ENCODE measurements around the gene NRG3. TPM values are rescaled to one million over a fixed set of nuclear protein-coding genes. Genes with fewer than 3 reads are reported as not detected.

Gene NRG3
- total and polyA plus RNA-seq, 2 donors (not counting 1 experiment from before 2014, with no cell fraction given): 0.06 TPM; not detected in 1

DNA sequence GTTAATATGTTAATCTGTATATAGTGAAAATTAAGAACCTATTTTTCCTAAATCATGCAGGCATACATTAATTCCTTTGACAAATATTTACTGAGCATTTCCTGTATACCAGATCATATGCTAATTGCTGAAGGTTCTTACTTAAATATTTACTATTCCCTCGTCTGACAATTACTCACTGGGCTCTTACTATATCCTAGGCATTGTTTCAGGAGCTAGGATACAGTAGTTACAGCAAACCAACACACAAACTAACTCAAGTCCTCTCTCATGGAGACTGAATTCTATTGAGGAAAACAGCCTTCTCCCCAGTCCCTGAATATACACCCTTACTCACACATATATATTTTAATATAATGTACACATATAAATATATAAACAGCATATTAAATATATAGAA is 786.0 kb downstream of the NRG3 start:
- no peaks in the 10 kb centered on the region for H3K27me3 Mint-ChIP-seq
- no peak overlapping the region for H3K4me3 Mint-ChIP-seq
- Histone ChIP-seq H3K9ac (ENCODE audit: low read length) (no peak overlapping the region), H2AFZ (ENCODE audit: insufficient read depth, low read depth, low read length, poor library complexity, severe bottlenecking) (no peak overlapping the region), H3K4me2 (replicated peaks; ENCODE audit: low read depth, low read length, poor library complexity, severe bottlenecking) (no peak overlapping the region), H3K36me3 (replicated peaks in 1 of 2; ENCODE audit: control extremely low read depth in 1 of 2, control insufficient read depth in 1 of 2, extremely low read depth in 1 of 2, insufficient read depth in 2 of 2, low read length in 1 of 2) (no peaks in the 10 kb centered on the region), H3K79me2 (ENCODE audit: control insufficient read depth, insufficient read depth, low read length) (no peaks in the 10 kb centered on the region), H3K4me3 (ENCODE audit: control extremely low read depth in 1 of 5, extremely low read depth in 1 of 5, insufficient read depth in 1 of 5, low read depth in 2 of 5, low read length in 4 of 5) (no peak overlapping the region), H4K20me1 (ENCODE audit: control insufficient read depth, insufficient read depth, low read length, poor library complexity, severe bottlenecking) (no peaks in the 10 kb centered on the region), H3K27ac (ENCODE audit: low read length in 2 of 2) (no peak overlapping the region), H3K9me3 (ENCODE audit: control extremely low read depth in 1 of 3, control insufficient read depth in 2 of 3, insufficient read depth in 1 of 3, low read length in 2 of 3) (peaks cover 0 to 2% (median 0%) of the 10 kb centered on the region in 3 donors), H3K27me3 (replicated peaks in 1 of 4; ENCODE audit: control extremely low read depth in 1 of 4, control insufficient read depth in 3 of 4, insufficient read depth in 4 of 4, low read length in 3 of 4) (no peaks in the 10 kb centered on the region), H3K4me1 (ENCODE audit: control insufficient read depth in 2 of 2, insufficient read depth in 2 of 2, low read length in 2 of 2) (no peaks in the 10 kb centered on the region)
- TF ChIP-seq EZH2 (IDR thresholded peaks at IDR 0.05; ENCODE audit: borderline replicate concordance, insufficient read depth, low read depth, low read length, poor library complexity, severe bottlenecking) (no peak), CTCF (IDR thresholded peaks at IDR 0.05) (no peak)
- POLR2A ChIA-PET: no interaction called here
- CTCF ChIA-PET: no interaction called here
- ATAC-seq (ENCODE audit: low read depth): no peak
- no peaks in the 10 kb centered on the region for H3K9me3 Mint-ChIP-seq (ENCODE audit: insufficient read depth)
- no peak for DNase-seq
- no peak overlapping the region for H3K27ac Mint-ChIP-seq
- intact Hi-C loops (cut with micrococcal nuclease): no loop called here
- H3K4me1 Mint-ChIP-seq: no peaks in the 10 kb centered on the region
- WGBS (ENCODE audit: insufficient coverage): no CpG with 5 or more reads among the region's 1 CpG

DNA sequence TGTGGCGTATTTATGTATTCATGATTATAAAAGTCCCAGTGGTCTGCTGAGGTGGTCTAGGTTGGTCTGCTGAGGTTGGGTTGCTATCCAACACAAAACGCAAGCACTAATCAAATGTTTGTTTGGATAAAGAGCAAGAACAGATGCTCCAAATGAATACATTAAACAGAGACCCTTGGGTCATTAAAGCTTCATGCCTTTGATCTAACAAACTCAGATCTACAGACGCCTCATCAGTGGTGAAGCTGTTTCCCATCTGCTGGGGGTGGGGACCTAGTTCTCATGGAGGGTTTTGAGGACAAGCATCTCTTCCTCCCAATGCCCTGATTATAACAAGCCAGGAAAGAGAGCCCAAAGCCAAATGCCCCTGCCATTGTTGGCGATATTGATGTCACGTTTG is 786.7 kb downstream of the NRG3 start:
- no peaks in the 10 kb centered on the region for H3K4me1 ChIP-seq (ENCODE audit: control insufficient read depth in 2 of 2, insufficient read depth in 2 of 2, low read length in 2 of 2)
- no peak overlapping the region for H3K4me3 ChIP-seq (ENCODE audit: control extremely low read depth in 1 of 5, extremely low read depth in 1 of 5, insufficient read depth in 1 of 5, low read depth in 2 of 5, low read length in 4 of 5)
- Mint-ChIP-seq H3K4me3 (no peak overlapping the region), H3K27me3 (no peaks in the 10 kb centered on the region), H3K27ac (no peak overlapping the region), H3K9me3 (ENCODE audit: insufficient read depth) (no peaks in the 10 kb centered on the region), H3K4me1 (no peaks in the 10 kb centered on the region)
- ChIA-PET POLR2A (no interaction called here), CTCF (no interaction called here)
- no peaks in the 10 kb centered on the region for H3K79me2 ChIP-seq (ENCODE audit: control insufficient read depth, insufficient read depth, low read length)
- 100% methylated on average over 1 of the region's 5 CpGs for WGBS (ENCODE audit: insufficient coverage)
- H2AFZ ChIP-seq (ENCODE audit: insufficient read depth, low read depth, low read length, poor library complexity, severe bottlenecking): no peak overlapping the region
- no peaks in the 10 kb centered on the region for H4K20me1 ChIP-seq (ENCODE audit: control insufficient read depth, insufficient read depth, low read length, poor library complexity, severe bottlenecking)
- H3K36me3 ChIP-seq (replicated peaks in 1 of 2; ENCODE audit: control extremely low read depth in 1 of 2, control insufficient read depth in 1 of 2, extremely low read depth in 1 of 2, insufficient read depth in 2 of 2, low read length in 1 of 2): no peaks in the 10 kb centered on the region
- TF ChIP-seq EZH2 (IDR thresholded peaks at IDR 0.05; ENCODE audit: borderline replicate concordance, insufficient read depth, low read depth, low read length, poor library complexity, severe bottlenecking) (no peak), CTCF (IDR thresholded peaks at IDR 0.05) (no peak)
- ATAC-seq (ENCODE audit: low read depth) (no peak), DNase-seq (no peak)
- H3K9ac ChIP-seq (ENCODE audit: low read length): no peak overlapping the region
- no peak overlapping the region for H3K27ac ChIP-seq (ENCODE audit: low read length in 2 of 2)
- intact Hi-C loops (cut with micrococcal nuclease): no loop called here
- no peaks in the 10 kb centered on the region for H3K27me3 ChIP-seq (replicated peaks in 1 of 4; ENCODE audit: control extremely low read depth in 1 of 4, control insufficient read depth in 3 of 4, insufficient read depth in 4 of 4, low read length in 3 of 4)
- no peak overlapping the region for H3K4me2 ChIP-seq (replicated peaks; ENCODE audit: low read depth, low read length, poor library complexity, severe bottlenecking)
- peaks cover 0 to 2% (median 0%) of the 10 kb centered on the region in 3 donors for H3K9me3 ChIP-seq (ENCODE audit: control extremely low read depth in 1 of 3, control insufficient read depth in 2 of 3, insufficient read depth in 1 of 3, low read length in 2 of 3)
